Mesenchymal stem cell (in vitro differentiated cells and primary cell): ENCODE measurements around the gene FAF1.
A peak's percentile ranks its signal among the peaks of the same experiment; 100 is the strongest.

Source experiments
- DNase-seq: peaks from one replicate; pipeline ENCODE4 v3.0.0-alpha.2; 2013
- H2AFZ ChIP-seq: one replicate; pipeline ENCODE4 v1.6.1; 2013; ENCODE audit warnings: low read depth, mild to moderate bottlenecking, control low read depth, inconsistent platforms, low read length, moderate library complexity
- H2AK5ac ChIP-seq: 2 replicates; pipeline ENCODE4 v1.6.1; 2013; ENCODE audit warnings: low read length, moderate library complexity, mild to moderate bottlenecking, inconsistent platforms; ENCODE audit not compliant: severe bottlenecking
- H2BK120ac ChIP-seq: one replicate; pipeline ENCODE4 v1.6.1; 2013; ENCODE audit warnings: low read depth, mild to moderate bottlenecking, inconsistent platforms, low read length, moderate library complexity
- H2BK12ac ChIP-seq, 2 experiments: one replicate each; pipeline ENCODE4 v1.6.1; 2013; ENCODE audit warnings: inconsistent platforms in 2 of 2, low read length in 2 of 2, mild to moderate bottlenecking in 2 of 2, moderate library complexity in 2 of 2, control low read depth in 1 of 2
- H2BK15ac ChIP-seq: one replicate; pipeline ENCODE4 v1.6.1; 2013; ENCODE audit warnings: mild to moderate bottlenecking, low read depth, inconsistent platforms; ENCODE audit not compliant: poor library complexity, severe bottlenecking
- H2BK5ac ChIP-seq: 2 replicates; pipeline ENCODE4 v1.6.1; 2013; ENCODE audit warnings: low read depth, mild to moderate bottlenecking, low read length, control low read depth, inconsistent platforms; ENCODE audit not compliant: poor library complexity, severe bottlenecking
- H3K14ac ChIP-seq, 2 experiments: one replicate each; pipeline ENCODE4 v1.6.1; 2013; ENCODE audit warnings: inconsistent platforms in 2 of 2, low read length in 2 of 2, control low read depth in 1 of 2, mild to moderate bottlenecking in 1 of 2, moderate library complexity in 1 of 2
- H3K18ac ChIP-seq, 2 experiments: one replicate each; pipeline ENCODE4 v1.6.1; 2013; ENCODE audit warnings: inconsistent platforms in 2 of 2, low read length in 2 of 2, control low read depth in 1 of 2, low read depth in 1 of 2, mild to moderate bottlenecking in 1 of 2
- H3K23ac ChIP-seq, 2 experiments: one replicate each; pipeline ENCODE4 v1.6.1; 2013; ENCODE audit warnings: inconsistent platforms in 2 of 2, low read length in 2 of 2, mild to moderate bottlenecking in 2 of 2, moderate library complexity in 2 of 2, control low read depth in 1 of 2
- H3K27ac ChIP-seq: 2 replicates; pipeline ENCODE4 v1.5.1; 2013; ENCODE audit warnings: mild to moderate bottlenecking, moderate library complexity, low read length, control low read depth, inconsistent platforms; ENCODE audit not compliant: poor library complexity, severe bottlenecking
- H3K27me3 ChIP-seq, 2 experiments: 2 replicates each; pipeline versions ENCODE4 v1.6.1 to v1.7.0; 2013; ENCODE audit warnings: low read length in 2 of 2, mild to moderate bottlenecking in 2 of 2, moderate library complexity in 2 of 2, control low read depth in 1 of 2, inconsistent platforms in 1 of 2; ENCODE audit not compliant: control insufficient read depth in 1 of 2, insufficient read depth in 1 of 2
- H3K36me3 ChIP-seq, 2 experiments: 2 replicates each; pipeline versions ENCODE4 v1.6.1 to v1.7.0; 2013; ENCODE audit warnings: low read length in 2 of 2, control low read depth in 1 of 2, inconsistent platforms in 1 of 2, low read depth in 1 of 2, mild to moderate bottlenecking in 1 of 2; ENCODE audit not compliant: insufficient read depth in 2 of 2, control insufficient read depth in 1 of 2
- H3K4ac ChIP-seq, 2 experiments: one replicate each; pipeline ENCODE4 v1.6.1; 2013; ENCODE audit warnings: inconsistent platforms in 2 of 2, low read length in 2 of 2, mild to moderate bottlenecking in 2 of 2, moderate library complexity in 2 of 2, control low read depth in 1 of 2, low read depth in 1 of 2
- H3K4me1 ChIP-seq: 2 replicates; pipeline ENCODE4 v1.6.1; 2013; ENCODE audit warnings: low read depth, low read length, control low read depth; ENCODE audit not compliant: control insufficient read depth, insufficient read depth
- H3K4me2 ChIP-seq: 2 replicates; pipeline ENCODE4 v1.6.1; 2013; ENCODE audit warnings: low read length, mild to moderate bottlenecking, inconsistent platforms; ENCODE audit not compliant: poor library complexity, severe bottlenecking
- H3K4me3 ChIP-seq, 2 experiments: 2 replicates each; pipeline versions ENCODE4 v1.5.1 to v1.7.0; 2013; ENCODE audit warnings: low read length in 2 of 2, mild to moderate bottlenecking in 2 of 2, control low read depth in 1 of 2, low read depth in 1 of 2; ENCODE audit not compliant: insufficient read depth in 1 of 2
- H3K79me1 ChIP-seq: replicated peaks from 2 replicates; pipeline ENCODE4 v1.6.1; 2013; ENCODE audit warnings: mild to moderate bottlenecking, control low read depth, low read length, inconsistent platforms; ENCODE audit not compliant: poor library complexity, severe bottlenecking
- H3K9ac ChIP-seq: 2 replicates; pipeline ENCODE4 v1.7.0; 2013; ENCODE audit warnings: mild to moderate bottlenecking, low read length, moderate library complexity
- H3K9me3 ChIP-seq: 2 replicates; pipeline ENCODE4 v1.7.0; 2013; ENCODE audit warnings: mild to moderate bottlenecking, low read length; ENCODE audit not compliant: control insufficient read depth
- H4K8ac ChIP-seq: one replicate; pipeline ENCODE4 v1.6.1; 2013; ENCODE audit warnings: inconsistent platforms, mild to moderate bottlenecking, low read length, moderate library complexity
- H4K91ac ChIP-seq: one replicate; pipeline ENCODE4 v1.6.1; 2013; ENCODE audit warnings: mild to moderate bottlenecking, low read length, inconsistent platforms
- WGBS: methylation state at CpG from one replicate; pipeline ENCODE4 v1.1.7; 2013; ENCODE audit warnings: mixed read lengths; 5-methylcytosine and 5-hydroxymethylcytosine counted together

Gene FAF1

GRCh38 chr1:50701706-50702317, 258.3 kb downstream of the FAF1 start:
- Histone ChIP-seq H3K23ac (no peak overlapping the region), H2AFZ (no peak overlapping the region), H2BK12ac (no peak overlapping the region), H2BK5ac (no peak overlapping the region), H3K18ac (no peak overlapping the region), H3K27ac (no peak overlapping the region), H2BK15ac (no peak overlapping the region), H3K9ac (no peak overlapping the region), H3K79me1 (peaks cover 3% of the 10 kb centered on the region), H4K8ac (no peak overlapping the region), H4K91ac (no peak overlapping the region), H3K4ac (no peak overlapping the region), H3K9me3 (no peaks in the 10 kb centered on the region), H2AK5ac (no peak overlapping the region), H3K14ac (no peak overlapping the region), H3K4me1 (no peaks in the 10 kb centered on the region), H2BK120ac (no peak overlapping the region), H3K27me3 (no peaks in the 10 kb centered on the region), H3K36me3 (no peaks in the 10 kb centered on the region), H3K4me3 (no peak overlapping the region), H3K4me2 (no peak overlapping the region)
- WGBS, result 100% methylated on average over 1 of the region's 1 CpG
- no peak for DNase-seq

- H3K4me3 ChIP-seq, result no peak overlapping the region
- no peak overlapping the region for H4K8ac ChIP-seq
- no peak overlapping the region for H3K18ac ChIP-seq
- H3K9me3 ChIP-seq, result no peaks in the 10 kb centered on the region
- H2BK15ac ChIP-seq, result no peak overlapping the region
- H4K91ac ChIP-seq, result no peak overlapping the region
- peaks cover 3% of the 10 kb centered on the region for H3K79me1 ChIP-seq
- H2AFZ ChIP-seq, result no peak overlapping the region
- no peak overlapping the region for H3K9ac ChIP-seq
- no peak overlapping the region for H3K4me2 ChIP-seq
- H2BK120ac ChIP-seq, result no peak overlapping the region
- H3K14ac ChIP-seq, result no peak overlapping the region
- H2BK5ac ChIP-seq, result no peak overlapping the region
- H3K23ac ChIP-seq, result no peak overlapping the region
- H3K36me3 ChIP-seq, result no peaks in the 10 kb centered on the region
- H3K27ac ChIP-seq, result no peak overlapping the region
- no peak overlapping the region for H2AK5ac ChIP-seq
- no peaks in the 10 kb centered on the region for H3K27me3 ChIP-seq
- no peak overlapping the region for H3K4ac ChIP-seq
- no peak overlapping the region for H2BK12ac ChIP-seq
- no peaks in the 10 kb centered on the region for H3K4me1 ChIP-seq
- no CpG with 5 or more reads among the region's 2 CpGs for WGBS
- no peak for DNase-seq
Observed at GRCh38 chr1:50700621-50701020, 259.4 kb downstream of the FAF1 start.

- Histone ChIP-seq H3K9ac (no peak overlapping the region), H3K23ac (no peak overlapping the region), H2BK5ac (no peak overlapping the region), H3K27me3 (no peaks in the 10 kb centered on the region), H2AFZ (no peak overlapping the region), H2BK120ac (no peak overlapping the region), H3K36me3 (no peaks in the 10 kb centered on the region), H3K9me3 (no peaks in the 10 kb centered on the region), H3K14ac (no peak overlapping the region), H3K18ac (no peak overlapping the region), H4K8ac (no peak overlapping the region), H3K27ac (no peak overlapping the region), H3K4ac (no peak overlapping the region), H2AK5ac (peak overlapping the region; percentile 86), H4K91ac (no peak overlapping the region), H2BK15ac (no peak overlapping the region), H3K4me3 (no peak overlapping the region), H3K4me1 (no peaks in the 10 kb centered on the region), H2BK12ac (no peak overlapping the region), H3K4me2 (no peak overlapping the region), H3K79me1 (peaks cover 3% of the 10 kb centered on the region)
- DNase-seq, result no peak
- WGBS, result 100% methylated on average over 1 of the region's 4 CpGs
Observed at GRCh38 chr1:50700214-50700613, 259.9 kb downstream of the FAF1 start.

- Histone ChIP-seq H3K27me3 (no peaks in the 10 kb centered on the region), H4K91ac (no peak overlapping the region), H3K36me3 (no peaks in the 10 kb centered on the region), H2AFZ (no peak overlapping the region), H3K4me2 (no peak overlapping the region), H2BK120ac (no peak overlapping the region), H3K14ac (no peak overlapping the region), H3K4me3 (no peak overlapping the region), H3K4ac (no peak overlapping the region), H3K9ac (no peak overlapping the region), H3K9me3 (no peaks in the 10 kb centered on the region), H2AK5ac (peak overlapping the region; percentile 86), H3K27ac (no peak overlapping the region), H2BK15ac (no peak overlapping the region), H2BK12ac (no peak overlapping the region), H3K23ac (no peak overlapping the region), H4K8ac (no peak overlapping the region), H3K18ac (no peak overlapping the region), H3K79me1 (peaks cover 3% of the 10 kb centered on the region), H3K4me1 (no peaks in the 10 kb centered on the region), H2BK5ac (no peak overlapping the region)
- no peak for DNase-seq
- WGBS, result 74% methylated on average over 4 of the region's 4 CpGs
Observed at GRCh38 chr1:50699795-50700194, 260.3 kb downstream of the FAF1 start.
